UCSD-AML1 (cell line): ENCODE data around the gene GLIS2.

ENCODE experiments used
- DNase-seq: peaks from one replicate; lab custom pipeline; 2025; ENCODE audit not compliant: unreplicated experiment; lab: John Stamatoyannopoulos, UW

GLIS2 gene

DNA sequence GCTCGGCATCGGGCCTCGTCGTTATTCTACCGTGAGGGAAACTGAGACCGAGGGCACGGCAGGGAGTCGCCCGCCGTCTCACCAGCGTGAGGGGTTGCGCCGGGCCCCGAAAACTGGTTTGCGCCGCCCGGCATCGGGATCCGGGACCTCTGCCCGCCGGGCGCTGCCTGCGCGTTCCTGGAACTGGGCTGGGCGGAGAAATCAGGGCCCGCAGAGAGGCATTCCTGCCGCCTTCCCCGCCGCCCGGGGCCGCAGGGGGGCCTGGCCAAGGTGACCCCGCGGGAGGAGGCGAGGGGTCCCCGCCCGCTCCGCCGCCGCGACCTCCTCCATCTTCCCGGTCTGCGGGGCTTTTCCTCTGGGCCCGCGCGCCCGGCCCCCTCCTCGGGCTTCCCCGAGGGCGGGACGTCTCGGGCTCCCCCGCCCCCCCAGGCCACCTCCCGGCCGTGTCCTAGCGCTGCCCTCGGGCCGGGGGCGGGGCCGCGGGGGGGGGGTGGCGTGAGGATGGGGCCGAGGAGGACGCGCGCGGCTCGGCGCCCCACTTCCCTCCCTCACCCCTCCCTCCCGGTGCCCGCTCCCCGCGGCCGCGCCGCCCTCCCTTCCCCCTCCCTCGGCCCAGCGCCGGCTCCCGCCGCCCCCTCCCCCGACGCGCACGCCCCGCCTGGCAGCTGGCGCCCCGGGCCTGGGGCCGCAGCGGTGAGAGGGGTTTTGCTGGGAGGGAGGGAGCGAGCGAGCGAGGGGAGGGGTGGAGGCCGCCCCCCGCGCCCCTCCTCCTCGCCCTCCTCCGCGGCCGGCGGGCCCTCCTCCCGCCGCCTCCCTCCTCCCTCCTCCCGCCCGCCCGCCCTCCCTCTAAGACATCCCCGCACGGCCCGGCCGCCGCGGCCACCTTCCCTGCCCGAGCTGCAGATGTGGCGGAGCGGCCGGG is at the start of gene GLIS2:
Gene GLIS2 (plus strand): TSS at position 882 of the 922 bp plus-strand sequence. CDS start 16,214 bp downstream, outside the sequence.
- no peak for DNase-seq

DNA sequence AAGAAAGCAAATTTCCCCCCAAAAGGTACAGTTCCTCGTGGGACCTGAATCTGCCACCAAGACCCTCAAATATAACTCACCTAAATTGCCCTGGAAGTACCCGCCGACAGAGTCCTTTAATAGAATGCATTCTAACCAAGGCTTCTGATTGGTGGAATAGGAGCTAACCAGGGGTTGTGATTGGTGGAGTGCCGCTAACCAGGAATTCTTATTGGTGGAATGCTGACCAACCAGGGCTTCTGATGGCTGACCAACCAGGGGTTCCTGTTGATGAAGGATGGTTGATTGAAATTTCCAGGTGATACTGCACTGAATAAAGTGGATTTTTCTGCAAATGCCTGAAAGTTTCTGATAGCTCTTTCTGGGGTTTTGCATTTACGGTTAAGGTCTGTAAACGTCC is 49.5 kb upstream of the GLIS2 start:
- DNase-seq, result no peak

GRCh38 chr16:4270091-4270490 is 45.8 kb upstream of the GLIS2 start:
- no peak for DNase-seq

- no peak for DNase-seq
Observed at GRCh38 chr16:4270595-4270994, 45.3 kb upstream of the GLIS2 start.

- peak; percentile 90 for DNase-seq
Observed at GRCh38 chr16:4271176-4272113, 44.4 kb upstream of the GLIS2 start.

DNA sequence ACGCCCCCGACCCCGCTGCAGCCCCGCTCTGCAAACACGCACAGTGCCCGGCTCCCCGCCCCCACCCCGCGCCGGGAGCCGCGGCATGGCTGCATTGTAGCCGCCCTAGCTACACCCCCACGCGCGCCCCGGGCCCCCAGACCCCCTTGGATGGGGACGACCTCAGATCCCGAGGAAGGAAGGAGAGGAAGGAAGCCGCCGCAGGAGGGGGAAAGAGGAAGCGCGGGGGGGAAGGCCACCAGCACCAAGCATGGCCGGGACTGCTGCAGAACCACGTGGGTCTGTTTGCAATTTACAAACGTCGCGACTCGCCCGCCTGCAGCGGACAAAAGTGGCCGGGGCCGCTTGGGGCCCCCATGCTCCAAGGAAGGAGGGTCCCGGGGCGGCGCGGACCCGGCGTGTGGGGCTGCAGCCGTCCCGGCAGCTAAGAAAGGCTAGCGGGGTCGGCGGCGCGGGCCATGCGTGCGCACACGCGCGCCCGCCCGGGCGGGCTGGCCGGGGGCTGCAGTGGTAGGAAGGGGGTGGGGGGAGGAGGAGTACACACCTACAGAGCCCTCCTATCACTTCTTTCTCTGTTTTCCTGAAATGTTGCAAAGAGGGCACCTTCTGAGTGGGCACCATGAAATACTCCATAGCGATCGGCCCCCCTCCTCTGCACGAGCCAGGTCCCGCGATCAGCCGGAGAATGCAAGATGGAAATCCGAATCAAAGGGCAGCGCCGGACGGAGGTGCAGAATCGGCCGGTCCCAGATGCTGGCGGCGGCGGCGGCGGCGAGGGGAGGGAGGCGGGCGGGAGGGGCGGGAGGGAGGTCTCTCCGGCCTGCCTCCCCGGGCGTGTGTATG is 43.5 kb upstream of the GLIS2 start:
- DNase-seq, result peak; percentile 76

GRCh38 chr16:4273858-4274311 is 42.0 kb upstream of the GLIS2 start:
- peak; percentile 82 for DNase-seq

DNA sequence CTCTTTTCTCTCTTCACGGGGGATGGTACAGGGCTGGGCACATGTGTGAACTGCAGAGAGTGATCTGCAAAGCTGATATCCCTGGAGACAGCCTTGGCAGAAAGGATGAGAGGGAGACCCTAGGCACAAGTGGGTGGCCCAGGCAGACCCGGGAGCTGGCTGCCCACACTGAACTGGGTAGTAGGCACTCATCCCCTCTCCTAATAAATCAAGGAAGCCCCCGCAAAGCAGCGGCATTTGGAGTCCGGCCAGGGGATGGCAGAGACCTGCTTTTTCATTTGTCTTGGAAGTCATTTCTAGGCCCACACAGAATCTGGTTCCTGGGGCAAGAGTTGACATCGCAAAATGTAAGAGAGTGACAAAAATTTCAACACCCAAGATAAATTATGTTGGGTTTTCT is 40.0 kb upstream of the GLIS2 start:
- no peak for DNase-seq

DNA sequence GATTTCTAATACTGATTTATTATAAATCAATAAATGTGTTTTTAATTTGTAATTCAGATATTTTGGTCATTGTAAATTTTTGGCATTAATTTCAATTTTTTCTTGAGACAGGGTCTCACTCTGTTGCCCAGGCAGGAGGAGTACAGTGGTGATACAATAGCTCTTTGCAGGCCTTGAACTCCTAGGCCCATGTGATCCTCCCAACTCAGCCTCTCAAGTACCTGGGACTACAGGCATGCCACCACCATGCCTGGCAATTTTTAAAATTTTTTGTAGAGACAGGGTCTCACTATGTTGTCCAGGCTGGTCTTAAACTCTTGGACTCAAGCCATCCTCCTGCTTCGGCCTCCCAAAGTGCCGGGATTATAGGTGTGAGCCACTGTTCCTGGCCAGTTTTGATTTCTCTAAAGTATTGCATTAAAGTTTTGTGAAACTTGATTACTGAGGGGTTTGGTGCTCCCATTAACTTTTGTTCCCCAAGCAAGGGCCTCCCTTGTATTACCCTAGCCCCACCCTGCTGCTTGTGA is 37.8 kb upstream of the GLIS2 start:
- no peak for DNase-seq

DNA sequence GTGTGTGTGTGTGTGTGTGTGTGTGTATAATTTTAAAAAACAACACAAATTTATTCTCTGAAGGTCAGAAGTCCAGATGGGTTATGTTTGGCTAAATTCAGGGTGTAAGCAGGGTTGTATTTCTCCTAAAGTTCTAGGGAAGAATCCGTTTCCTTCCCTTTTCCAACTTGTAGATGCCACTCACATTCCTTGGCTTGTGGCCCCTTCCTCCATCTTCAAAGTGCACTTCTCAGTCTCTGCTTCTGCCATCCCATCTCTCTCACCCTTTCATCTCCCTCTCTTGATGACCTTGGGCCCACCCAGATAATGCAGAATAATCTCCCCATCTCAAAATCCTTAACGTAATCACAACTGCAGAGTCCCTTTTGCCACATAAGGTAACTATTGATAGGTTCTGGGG is 35.2 kb upstream of the GLIS2 start:
- no peak for DNase-seq

- no peak for DNase-seq
Observed at GRCh38 chr16:4283441-4283840, 32.4 kb upstream of the GLIS2 start.

- DNase-seq, result no peak
Observed at GRCh38 chr16:4283939-4284338, 31.9 kb upstream of the GLIS2 start.

DNA sequence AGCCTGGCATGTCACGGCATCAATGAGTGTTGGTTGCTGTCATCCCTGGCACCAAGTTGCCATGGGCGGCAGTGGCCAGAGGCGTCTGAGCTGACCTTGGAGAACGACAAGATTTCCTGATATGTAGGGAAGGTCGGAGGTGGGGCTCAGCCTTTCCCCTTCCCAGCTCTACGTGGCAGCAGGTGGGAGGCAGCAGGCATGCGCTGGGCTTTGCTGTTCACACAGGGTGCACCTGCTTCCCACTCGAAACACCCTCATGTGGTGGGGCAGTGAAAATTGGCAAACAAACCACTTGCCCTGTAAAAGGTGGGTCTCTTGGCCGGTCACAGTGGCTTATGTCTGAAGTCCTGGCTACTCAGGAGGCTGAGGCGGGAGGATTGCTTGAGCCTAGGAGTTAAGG is 30.7 kb upstream of the GLIS2 start:
- DNase-seq, result no peak

- peak; percentile 74 for DNase-seq
Observed at GRCh38 chr16:4288148-4288921, 27.5 kb upstream of the GLIS2 start.

GRCh38 chr16:4290236-4290830 is 25.5 kb upstream of the GLIS2 start:
- no peak for DNase-seq

DNA sequence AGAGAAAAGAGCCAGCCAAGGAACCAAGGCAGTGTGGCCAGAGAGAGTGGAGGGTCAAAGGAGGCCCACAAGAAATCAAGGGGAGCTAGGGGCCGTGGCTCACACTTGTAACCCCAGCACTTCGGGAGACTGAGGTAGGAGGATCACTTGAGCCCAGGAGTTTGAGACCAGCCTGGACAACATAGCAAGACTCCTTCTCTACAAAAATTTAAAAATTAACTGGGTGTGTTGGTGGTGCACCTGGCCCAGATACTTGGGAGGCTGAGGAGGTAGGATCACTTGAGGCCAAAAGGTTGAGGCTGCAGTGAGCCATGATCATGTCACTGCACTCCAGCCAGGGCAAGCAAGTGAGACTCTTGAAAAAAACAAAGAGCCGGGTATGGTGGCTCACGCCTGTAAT is 24.2 kb upstream of the GLIS2 start:
- DNase-seq, result no peak

DNA sequence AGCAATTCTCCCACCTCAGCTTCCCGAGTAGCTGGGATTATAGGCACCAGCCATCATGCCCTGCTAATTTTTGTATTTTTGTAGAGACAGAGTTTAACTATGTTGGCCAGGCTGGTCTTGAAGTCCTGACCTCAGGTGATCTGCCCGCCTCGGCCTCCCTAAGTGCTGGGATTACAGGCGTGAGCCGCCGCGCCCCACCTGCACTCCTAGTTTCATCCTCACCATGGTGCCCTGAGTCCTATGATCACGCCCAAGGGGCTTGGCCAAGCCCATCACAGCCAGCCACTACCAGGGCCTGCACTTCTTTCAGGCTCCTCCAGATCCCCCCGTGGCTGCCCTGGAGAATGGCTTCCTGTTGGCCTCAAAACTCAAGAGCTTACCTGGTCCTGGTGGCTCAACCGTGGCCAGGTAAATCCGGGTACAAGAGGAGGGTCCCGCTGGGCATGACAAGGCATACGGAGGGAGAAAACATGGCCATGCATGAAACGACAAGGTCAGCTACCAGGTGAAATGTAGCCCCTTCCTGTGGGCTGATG is 22.6 kb upstream of the GLIS2 start:
- DNase-seq, result no peak

- no peak for DNase-seq
Observed at GRCh38 chr16:4293822-4294457, 21.9 kb upstream of the GLIS2 start.

DNA sequence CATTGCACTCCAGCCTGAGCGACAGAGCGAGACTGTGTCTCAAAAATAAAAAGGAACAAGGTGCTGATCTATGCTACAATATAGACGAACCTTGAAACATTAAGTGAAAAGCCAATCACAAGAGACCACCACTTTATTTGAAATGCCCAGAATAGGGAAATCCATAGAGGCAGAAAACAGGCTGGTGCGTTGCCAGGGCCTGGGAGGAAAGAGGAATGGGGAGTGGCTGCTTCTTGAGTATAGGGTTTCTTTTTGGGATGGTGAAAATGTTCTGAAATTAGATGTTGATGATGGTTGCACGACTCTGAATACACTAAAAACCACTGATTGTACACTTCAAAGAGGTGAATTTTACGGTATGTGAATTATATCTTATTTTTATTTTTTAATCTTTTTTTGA is 20.3 kb upstream of the GLIS2 start:
- no peak for DNase-seq
